ENCODE measurements around the gene NOL6. TPM values are rescaled to one million over a fixed set of nuclear protein-coding genes. Genes with fewer than 3 reads are reported as not detected.

NOL6 gene
- total and polyA plus RNA-seq, 2 of the 8 experiments (the other 6 are each of a cell fraction or from before 2014, with no cell fraction given): 44.0 to 55.0 TPM

DNA sequence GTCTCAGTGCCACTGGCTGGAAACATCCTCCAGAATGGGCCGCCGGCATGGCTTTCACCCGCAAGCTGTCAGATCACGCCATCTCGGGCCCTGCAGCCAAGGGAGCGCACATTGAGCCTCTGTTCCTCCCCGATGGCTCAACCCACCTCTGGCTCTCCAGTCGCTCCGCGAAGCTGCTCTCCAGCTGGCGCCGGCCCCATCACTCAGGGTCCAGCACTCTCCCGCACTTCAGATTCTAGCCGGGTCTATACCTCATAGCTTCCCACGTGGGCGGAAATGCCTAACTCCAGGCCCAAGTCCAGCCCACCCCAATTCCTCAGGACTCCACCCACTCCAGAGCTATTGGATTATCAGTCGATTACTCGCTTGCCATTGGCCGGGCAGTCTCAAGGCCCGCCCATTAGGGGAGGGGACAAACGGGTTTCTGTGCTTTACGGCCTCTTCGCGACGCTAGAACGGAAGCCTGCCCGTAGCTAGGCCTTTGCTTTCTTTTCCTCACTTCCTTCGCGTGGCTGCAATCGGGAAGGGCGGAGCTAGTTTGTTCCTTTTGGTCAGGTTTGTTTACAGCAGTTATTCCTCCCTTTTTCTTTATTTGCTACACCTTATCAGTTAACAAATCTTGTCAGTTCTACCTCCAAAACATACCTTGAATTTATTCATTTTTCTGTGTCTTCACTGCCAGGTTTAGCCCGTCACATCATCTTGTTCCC, at the start of gene NOL6 (continued):
- TF ChIP-seq, protein P1, sequence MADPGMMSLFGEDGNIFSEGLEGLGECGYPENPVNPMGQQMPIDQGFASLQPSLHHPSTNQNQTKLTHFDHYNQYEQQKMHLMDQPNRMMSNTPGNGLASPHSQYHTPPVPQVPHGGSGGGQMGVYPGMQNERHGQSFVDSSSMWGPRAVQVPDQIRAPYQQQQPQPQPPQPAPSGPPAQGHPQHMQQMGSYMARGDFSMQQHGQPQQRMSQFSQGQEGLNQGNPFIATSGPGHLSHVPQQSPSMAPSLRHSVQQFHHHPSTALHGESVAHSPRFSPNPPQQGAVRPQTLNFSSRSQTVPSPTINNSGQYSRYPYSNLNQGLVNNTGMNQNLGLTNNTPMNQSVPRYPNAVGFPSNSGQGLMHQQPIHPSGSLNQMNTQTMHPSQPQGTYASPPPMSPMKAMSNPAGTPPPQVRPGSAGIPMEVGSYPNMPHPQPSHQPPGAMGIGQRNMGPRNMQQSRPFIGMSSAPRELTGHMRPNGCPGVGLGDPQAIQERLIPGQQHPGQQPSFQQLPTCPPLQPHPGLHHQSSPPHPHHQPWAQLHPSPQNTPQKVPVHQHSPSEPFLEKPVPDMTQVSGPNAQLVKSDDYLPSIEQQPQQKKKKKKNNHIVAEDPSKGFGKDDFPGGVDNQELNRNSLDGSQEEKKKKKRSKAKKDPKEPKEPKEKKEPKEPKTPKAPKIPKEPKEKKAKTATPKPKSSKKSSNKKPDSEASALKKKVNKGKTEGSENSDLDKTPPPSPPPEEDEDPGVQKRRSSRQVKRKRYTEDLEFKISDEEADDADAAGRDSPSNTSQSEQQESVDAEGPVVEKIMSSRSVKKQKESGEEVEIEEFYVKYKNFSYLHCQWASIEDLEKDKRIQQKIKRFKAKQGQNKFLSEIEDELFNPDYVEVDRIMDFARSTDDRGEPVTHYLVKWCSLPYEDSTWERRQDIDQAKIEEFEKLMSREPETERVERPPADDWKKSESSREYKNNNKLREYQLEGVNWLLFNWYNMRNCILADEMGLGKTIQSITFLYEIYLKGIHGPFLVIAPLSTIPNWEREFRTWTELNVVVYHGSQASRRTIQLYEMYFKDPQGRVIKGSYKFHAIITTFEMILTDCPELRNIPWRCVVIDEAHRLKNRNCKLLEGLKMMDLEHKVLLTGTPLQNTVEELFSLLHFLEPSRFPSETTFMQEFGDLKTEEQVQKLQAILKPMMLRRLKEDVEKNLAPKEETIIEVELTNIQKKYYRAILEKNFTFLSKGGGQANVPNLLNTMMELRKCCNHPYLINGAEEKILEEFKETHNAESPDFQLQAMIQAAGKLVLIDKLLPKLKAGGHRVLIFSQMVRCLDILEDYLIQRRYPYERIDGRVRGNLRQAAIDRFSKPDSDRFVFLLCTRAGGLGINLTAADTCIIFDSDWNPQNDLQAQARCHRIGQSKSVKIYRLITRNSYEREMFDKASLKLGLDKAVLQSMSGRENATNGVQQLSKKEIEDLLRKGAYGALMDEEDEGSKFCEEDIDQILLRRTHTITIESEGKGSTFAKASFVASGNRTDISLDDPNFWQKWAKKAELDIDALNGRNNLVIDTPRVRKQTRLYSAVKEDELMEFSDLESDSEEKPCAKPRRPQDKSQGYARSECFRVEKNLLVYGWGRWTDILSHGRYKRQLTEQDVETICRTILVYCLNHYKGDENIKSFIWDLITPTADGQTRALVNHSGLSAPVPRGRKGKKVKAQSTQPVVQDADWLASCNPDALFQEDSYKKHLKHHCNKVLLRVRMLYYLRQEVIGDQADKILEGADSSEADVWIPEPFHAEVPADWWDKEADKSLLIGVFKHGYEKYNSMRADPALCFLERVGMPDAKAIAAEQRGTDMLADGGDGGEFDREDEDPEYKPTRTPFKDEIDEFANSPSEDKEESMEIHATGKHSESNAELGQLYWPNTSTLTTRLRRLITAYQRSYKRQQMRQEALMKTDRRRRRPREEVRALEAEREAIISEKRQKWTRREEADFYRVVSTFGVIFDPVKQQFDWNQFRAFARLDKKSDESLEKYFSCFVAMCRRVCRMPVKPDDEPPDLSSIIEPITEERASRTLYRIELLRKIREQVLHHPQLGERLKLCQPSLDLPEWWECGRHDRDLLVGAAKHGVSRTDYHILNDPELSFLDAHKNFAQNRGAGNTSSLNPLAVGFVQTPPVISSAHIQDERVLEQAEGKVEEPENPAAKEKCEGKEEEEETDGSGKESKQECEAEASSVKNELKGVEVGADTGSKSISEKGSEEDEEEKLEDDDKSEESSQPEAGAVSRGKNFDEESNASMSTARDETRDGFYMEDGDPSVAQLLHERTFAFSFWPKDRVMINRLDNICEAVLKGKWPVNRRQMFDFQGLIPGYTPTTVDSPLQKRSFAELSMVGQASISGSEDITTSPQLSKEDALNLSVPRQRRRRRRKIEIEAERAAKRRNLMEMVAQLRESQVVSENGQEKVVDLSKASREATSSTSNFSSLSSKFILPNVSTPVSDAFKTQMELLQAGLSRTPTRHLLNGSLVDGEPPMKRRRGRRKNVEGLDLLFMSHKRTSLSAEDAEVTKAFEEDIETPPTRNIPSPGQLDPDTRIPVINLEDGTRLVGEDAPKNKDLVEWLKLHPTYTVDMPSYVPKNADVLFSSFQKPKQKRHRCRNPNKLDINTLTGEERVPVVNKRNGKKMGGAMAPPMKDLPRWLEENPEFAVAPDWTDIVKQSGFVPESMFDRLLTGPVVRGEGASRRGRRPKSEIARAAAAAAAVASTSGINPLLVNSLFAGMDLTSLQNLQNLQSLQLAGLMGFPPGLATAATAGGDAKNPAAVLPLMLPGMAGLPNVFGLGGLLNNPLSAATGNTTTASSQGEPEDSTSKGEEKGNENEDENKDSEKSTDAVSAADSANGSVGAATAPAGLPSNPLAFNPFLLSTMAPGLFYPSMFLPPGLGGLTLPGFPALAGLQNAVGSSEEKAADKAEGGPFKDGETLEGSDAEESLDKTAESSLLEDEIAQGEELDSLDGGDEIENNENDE (IDR thresholded peaks at IDR 0.05; ENCODE audit: insufficient replicate concordance, low read length): no peak
- TF ChIP-seq SIX5 (IDR thresholded peaks at IDR 0.05; ENCODE audit: low read depth, low read length): no peak
- peak; percentile 96 to 98 for TF ChIP-seq SIN3A (conservative IDR thresholded peaks at IDR 0.05 in 1 of 2, IDR thresholded peaks at IDR 0.05 in 1 of 2; ENCODE audit: low read depth in 1 of 2, low read length in 2 of 2)
- peak; percentile 64; the same call in 1 of the 2 replicates for TF ChIP-seq SP2 (IDR thresholded peaks at IDR 0.05; ENCODE audit: low read length)
- TF ChIP-seq TAF1 (IDR thresholded peaks at IDR 0.05; ENCODE audit: low read depth, low read length): peak; percentile 93
- TF ChIP-seq SUZ12 (IDR thresholded peaks at IDR 0.05; ENCODE audit: low read length): no peak
- no peak for TF ChIP-seq RFX5 (IDR thresholded peaks at IDR 0.05; ENCODE audit: borderline replicate concordance, low read depth, low read length)
- no peak for TF ChIP-seq FOSL1 (IDR thresholded peaks at IDR 0.05; ENCODE audit: insufficient read depth, low read depth, low read length)
- TF ChIP-seq HDAC6 (IDR thresholded peaks at IDR 0.05; ENCODE audit: low read depth, low read length): no peak
- peak; percentile 36; the same call in 1 of the 2 replicates for TF ChIP-seq POLR2AphosphoS5 (IDR thresholded peaks at IDR 0.05; ENCODE audit: low read depth, low read length)
